ENCODE results near the gene RHEBL1.
A peak's percentile ranks its signal among the peaks of the same experiment; 100 is the strongest.

The RHEBL1 gene

GRCh38 chr12:49034286-49034622 is 35.5 kb downstream of the RHEBL1 start:
- no peak for DNase-seq

GRCh38 chr12:49033611-49034285 is 36.0 kb downstream of the RHEBL1 start:
- no peak for DNase-seq

GRCh38 chr12:49032679-49033447 is 36.9 kb downstream of the RHEBL1 start:
- no peak for DNase-seq

- DNase-seq = no peak
Observed at GRCh38 chr12:49032276-49032675, 37.5 kb downstream of the RHEBL1 start.

GRCh38 chr12:49031573-49032161 is 38.1 kb downstream of the RHEBL1 start:
- DNase-seq = no peak

GRCh38 chr12:49030714-49031572 is 38.8 kb downstream of the RHEBL1 start:
- DNase-seq = no peak

- no peak for DNase-seq
Observed at GRCh38 chr12:49030119-49030518, 39.7 kb downstream of the RHEBL1 start.

GRCh38 chr12:49028666-49029275 is 41.0 kb downstream of the RHEBL1 start:
- DNase-seq = no peak

GRCh38 chr12:49027846-49028555 is 41.8 kb downstream of the RHEBL1 start:
- no peak for DNase-seq

- DNase-seq = no peak
Observed at GRCh38 chr12:49026678-49027480, 42.9 kb downstream of the RHEBL1 start.

GRCh38 chr12:49026101-49026500 is 43.7 kb downstream of the RHEBL1 start:
- DNase-seq = no peak

GRCh38 chr12:49025463-49025862 is 44.3 kb downstream of the RHEBL1 start:
- no peak for DNase-seq

- no peak for DNase-seq
Observed at GRCh38 chr12:49024543-49024942, 45.2 kb downstream of the RHEBL1 start.

GRCh38 chr12:49023812-49024211 is 46.0 kb downstream of the RHEBL1 start:
- no peak for DNase-seq

- no peak for DNase-seq
Observed at GRCh38 chr12:49022558-49023178, 47.1 kb downstream of the RHEBL1 start.

GRCh38 chr12:49021292-49021915 is 48.4 kb downstream of the RHEBL1 start:
- no peak for DNase-seq

- no peak for DNase-seq
Observed at GRCh38 chr12:49020441-49020840, 49.3 kb downstream of the RHEBL1 start.

- peak; percentile 42 for DNase-seq
Observed at GRCh38 chr12:49019443-49020324, 50.1 kb downstream of the RHEBL1 start.

- no peak for DNase-seq
Observed at GRCh38 chr12:49019120-49019430, 50.7 kb downstream of the RHEBL1 start.
